ENCODE measurements around the gene ZBTB1. TPM values are rescaled to one million over a fixed set of nuclear protein-coding genes. Genes with fewer than 3 reads are reported as not detected.

The ZBTB1 gene
- 10 to 100 TPM; 16.2 to 29.5 (median 21.2) TPM for total RNA-seq
- 10 to 100 TPM in 1 of 2 donors, 1 to 10 TPM in 1; 9.0 to 11.5 TPM for polyA plus RNA-seq
- long read RNA-seq, donor 1, full-length matches to known transcripts, result 4 of 38 reads
- long read RNA-seq, donor 1, partial matches to known transcripts, result 28 of 38 reads
- long read RNA-seq, donor 1, other reads (novel, unspliced or antisense), result 6 of 38 reads
- long read RNA-seq, donor 2, full-length matches to known transcripts, result 4 of 30 reads
- long read RNA-seq, donor 2, partial matches to known transcripts, result 22 of 30 reads
- long read RNA-seq, donor 2, other reads (novel, unspliced or antisense), result 4 of 30 reads
- long read RNA-seq, donor 3, full-length matches to known transcripts, result 5 of 35 reads
- long read RNA-seq, donor 3, partial matches to known transcripts, result 27 of 35 reads
- long read RNA-seq, donor 3, other reads (novel, unspliced or antisense), result 3 of 35 reads

- peaks cover 8 to 74% (median 61%) of the 10 kb centered on the region in 12 donors for H3K4me1 ChIP-seq
These were observed at the start of gene ZBTB1 for GRCh38 chr14:64504310-64504896. TSS of gene ZBTB1 (plus strand) at chr14:64504770. CDS start at chr14:64521505, 16,735 bp downstream.

GRCh38 chr14:64459405-64460136 lies 45.0 kb upstream of the ZBTB1 start:
- Histone ChIP-seq H3K27me3 (no peaks in the 10 kb centered on the region), H3K9me3 (no peaks in the 10 kb centered on the region), H3K36me3 (peaks cover 0 to 47% (median 27%) of the 10 kb centered on the region in 9 donors), H3K4me1 (peaks cover 0 to 3% (median 1%) of the 10 kb centered on the region in 12 donors), H3K4me3 (no peak overlapping the region), H3K27ac (no peak overlapping the region)
- intact Hi-C loops (cut with DNase I), result no loop called here
- 86 to 94% (median 93%) methylated on average over 4 of the region's 4 CpGs for WGBS, 4 donors
- ATAC-seq (no peak), DNase-seq (no peak)
- TF ChIP-seq CTCF (IDR thresholded peaks at IDR 0.05) (no peak), POLR2A (IDR thresholded peaks at IDR 0.05) (no peak)

More at GRCh38 chr14:64504310-64504896, at the start of gene ZBTB1:
- peak within 1 kb of the TSS; percentile 96 to 100 (median 98) for H3K27ac ChIP-seq
- WGBS, 4 donors, result 0 to 1% (median 0%) methylated on average over 17 to 63 of the region's 63 CpGs
- ATAC-seq (peak; percentile 23 to 73 (median 62)), DNase-seq (peak; percentile 85 to 94 (median 89))
- TF ChIP-seq POLR2A (IDR thresholded peaks at IDR 0.05), result peak; percentile 30 to 66
- no peak for TF ChIP-seq CTCF (IDR thresholded peaks at IDR 0.05)
- H3K27me3 ChIP-seq, result no peaks in the 10 kb centered on the region
- no peaks in the 10 kb centered on the region for H3K9me3 ChIP-seq
- intact Hi-C loops (cut with DNase I), result loop anchor here in 2 of 10 donors (2.0 to 10.0 kb wide), 2 partner anchors 36 to 160 kb away; partner anchors contain the start of gene HSPA2 (in 1 of the 2)
- H3K36me3 ChIP-seq, result no peaks in the 10 kb centered on the region
- H3K4me3 ChIP-seq, result peak within 1 kb of the TSS; percentile 68 to 97 (median 89)

- 78 to 86% (median 86%) methylated on average over 3 of the region's 3 CpGs for WGBS, 4 donors
These were observed 43.3 kb upstream of the ZBTB1 start for GRCh38 chr14:64461221-64461620.

More at GRCh38 chr14:64461221-64461620, 43.3 kb upstream of the ZBTB1 start:
- peaks cover 0 to 4% (median 0%) of the 10 kb centered on the region in 9 donors for H3K27me3 ChIP-seq
- no peak for ATAC-seq
- H3K36me3 ChIP-seq, result peaks cover 0 to 31% (median 11%) of the 10 kb centered on the region in 9 donors
- H3K4me1 ChIP-seq, result peaks cover 0 to 16% (median 6%) of the 10 kb centered on the region in 12 donors
- H3K9me3 ChIP-seq, result no peaks in the 10 kb centered on the region
- TF ChIP-seq CTCF (IDR thresholded peaks at IDR 0.05) (no peak), POLR2A (IDR thresholded peaks at IDR 0.05) (no peak)
- intact Hi-C loops (cut with DNase I), result no loop called here
- no peak overlapping the region for H3K4me3 ChIP-seq
- no peak for DNase-seq
- no peak overlapping the region for H3K27ac ChIP-seq

Data from heart left ventricle (tissue), 16 donors.